H1 (cell line): ENCODE results near the gene JADE3. TPM values are rescaled to one million over a fixed set of nuclear protein-coding genes. Genes with fewer than 3 reads are reported as not detected.

Experiments
- CTCF ChIA-PET: fragments of 300-600 bp; sonication (Branson Sonifier 250); formaldehyde crosslinking; loops from one replicate; lab custom pipeline; 2021; ENCODE audit not compliant: partially characterized antibody; lab: Charles Lee
- POLR2A ChIA-PET: fragments of 300-600 bp; sonication (Branson Sonifier 250); formaldehyde crosslinking; loops from one replicate; lab custom pipeline; 2021; ENCODE audit warnings: inconsistent platforms; ENCODE audit not compliant: partially characterized antibody; lab: Charles Lee
- DNase-seq, 2 experiments: peaks; one replicate each; pipeline versions ENCODE4 v3.0.0 to v3.0.0-alpha.2; 2010 to 2022; ENCODE audit warnings: low spot score in 2 of 2, low read depth in 1 of 2, mixed read lengths in 1 of 2
- FAIRE-seq: peaks from 2 replicates; lab custom pipeline; 2011; peaks lifted over from hg19 to GRCh38; lab: Jason Lieb, UNC
- H2AFZ ChIP-seq: 2 replicates; pipeline ENCODE4 v1.8.1; 2012; ENCODE audit warnings: low read length, inconsistent platforms
- H2AK5ac ChIP-seq: 2 replicates; pipeline ENCODE4 v1.6.1; 2013; ENCODE audit warnings: low read depth, low read length
- H2BK120ac ChIP-seq: replicated peaks from 2 replicates; pipeline ENCODE3; 2013; ENCODE audit warnings: low read depth, low read length, inconsistent platforms
- H2BK12ac ChIP-seq: 2 replicates; pipeline ENCODE4 v1.6.1; 2013; ENCODE audit warnings: low read depth, low read length
- H2BK15ac ChIP-seq: 2 replicates; pipeline ENCODE4 v1.6.1; 2013; ENCODE audit warnings: low read length
- H2BK20ac ChIP-seq: 2 replicates; pipeline ENCODE4 v1.6.1; 2013; ENCODE audit warnings: low read length
- H2BK5ac ChIP-seq: 2 replicates; pipeline ENCODE4 v1.6.1; 2013; ENCODE audit warnings: low read depth, low read length
- H3K14ac ChIP-seq: 2 replicates; pipeline ENCODE4 v1.6.1; 2013; ENCODE audit warnings: inconsistent platforms; ENCODE audit not compliant: insufficient read length
- H3K18ac ChIP-seq: 2 replicates; pipeline ENCODE4 v1.6.1; 2013; ENCODE audit warnings: low read length; ENCODE audit errors: extremely low read depth
- H3K23ac ChIP-seq: 2 replicates; pipeline ENCODE4 v1.6.1; 2013; ENCODE audit warnings: inconsistent platforms; ENCODE audit not compliant: insufficient read length
- H3K23me2 ChIP-seq: 2 replicates; pipeline ENCODE4 v1.6.1; 2013; ENCODE audit warnings: low read depth, low read length
- H3K27ac ChIP-seq: 2 replicates; pipeline ENCODE4 v1.6.1; 2011; ENCODE audit warnings: low read depth, low read length, inconsistent platforms
- H3K27me3 ChIP-seq, 4 experiments: replicated peaks in 1 of 4; 1 replicate in 1 of 4; 2 replicates in 3 of 4; pipeline versions ENCODE4 v1.6.1 to v1.8.1; 2011 to 2013; ENCODE audit warnings: low read length in 3 of 4, mild to moderate bottlenecking in 3 of 4, inconsistent platforms in 2 of 4, mixed read lengths in 2 of 4, moderate library complexity in 1 of 4; ENCODE audit not compliant: control insufficient read depth in 3 of 4, insufficient read depth in 3 of 4; ENCODE audit errors: extremely low read depth in 1 of 4
- H3K36me3 ChIP-seq, 4 experiments: 2 replicates each; pipeline versions ENCODE4 v1.6.1 to v1.8.1; 2011 to 2013; ENCODE audit warnings: mild to moderate bottlenecking in 4 of 4, low read length in 3 of 4, moderate library complexity in 2 of 4, control low read depth in 1 of 4, inconsistent platforms in 1 of 4; ENCODE audit not compliant: insufficient read depth in 4 of 4, control insufficient read depth in 2 of 4
- H3K4ac ChIP-seq: replicated peaks from 2 replicates; pipeline ENCODE3; 2013; ENCODE audit warnings: low read length, low read depth, mixed read lengths, inconsistent platforms; ENCODE audit not compliant: insufficient read length
- H3K4me1 ChIP-seq, 4 experiments: replicated peaks in 1 of 4; 1 replicate in 1 of 4; 2 replicates in 3 of 4; pipeline versions ENCODE4 v1.6.1 to v1.8.1; 2011 to 2013; ENCODE audit warnings: low read length in 3 of 4, inconsistent platforms in 2 of 4, mixed read lengths in 1 of 4; ENCODE audit not compliant: insufficient read depth in 4 of 4, control insufficient read depth in 3 of 4
- H3K4me2 ChIP-seq, 2 experiments: 2 replicates each; pipeline versions ENCODE4 v1.6.1 to v1.8.1; 2011 to 2013; ENCODE audit warnings: low read depth in 2 of 2, low read length in 2 of 2, control low read depth in 1 of 2, inconsistent platforms in 1 of 2, mild to moderate bottlenecking in 1 of 2; ENCODE audit not compliant: insufficient read depth in 1 of 2
- H3K4me3 ChIP-seq, 4 experiments: fragments of 200-600, 300-600 bp in 1 of 4; sonication (generic), shearing (Covaris generic), sonication (Bioruptor Twin) in 1 of 4; 2 replicates each; pipeline versions ENCODE4 v1.5.1 to v1.8.1; 2011 to 2016; ENCODE audit warnings: low read length in 4 of 4, low read depth in 3 of 4, control low read depth in 2 of 4, inconsistent platforms in 2 of 4, mild to moderate bottlenecking in 2 of 4, mixed read lengths in 1 of 4, moderate library complexity in 1 of 4; ENCODE audit not compliant: insufficient read depth in 2 of 4; ENCODE audit errors: extremely low read depth in 1 of 4
- H3K56ac ChIP-seq: replicated peaks from 2 replicates; pipeline ENCODE3; 2013; ENCODE audit warnings: low read depth, mild to moderate bottlenecking, mixed read lengths, low read length, inconsistent platforms; ENCODE audit not compliant: insufficient read length
- H3K79me1 ChIP-seq: 2 replicates; pipeline ENCODE4 v1.6.1; 2013; ENCODE audit warnings: low read depth, low read length, control low read depth
- H3K79me2 ChIP-seq, 2 experiments: 2 replicates each; pipeline versions ENCODE4 v1.6.1 to v1.8.1; 2012 to 2013; ENCODE audit warnings: low read length in 2 of 2, mild to moderate bottlenecking in 2 of 2, inconsistent platforms in 1 of 2; ENCODE audit not compliant: insufficient read depth in 2 of 2, control insufficient read depth in 1 of 2
- H3K9ac ChIP-seq, 4 experiments: replicated peaks in 1 of 4; 1 replicate in 1 of 4; 2 replicates in 3 of 4; pipeline versions ENCODE4 v1.6.1 to v1.8.1; 2011 to 2013; ENCODE audit warnings: low read depth in 3 of 4, low read length in 3 of 4, control low read depth in 2 of 4, mild to moderate bottlenecking in 2 of 4, moderate library complexity in 2 of 4, inconsistent platforms in 1 of 4; ENCODE audit errors: extremely low read depth in 1 of 4
- H3K9me3 ChIP-seq, 2 experiments: 2 replicates each; pipeline versions ENCODE4 v1.6.1 to v1.8.1; 2012 to 2013; ENCODE audit warnings: mild to moderate bottlenecking in 2 of 2, moderate library complexity in 2 of 2, control low read depth in 1 of 2, inconsistent platforms in 1 of 2, low read depth in 1 of 2, low read length in 1 of 2, mixed read lengths in 1 of 2; ENCODE audit not compliant: insufficient read depth in 2 of 2
- H4K20me1 ChIP-seq, 2 experiments: replicated peaks in 1 of 2; 2 replicates each; pipeline versions ENCODE3 to v1.8.1; 2011 to 2013; ENCODE audit warnings: inconsistent platforms in 2 of 2, low read length in 2 of 2, mild to moderate bottlenecking in 1 of 2; ENCODE audit not compliant: insufficient read depth in 2 of 2, control insufficient read depth in 1 of 2
- H4K5ac ChIP-seq: 2 replicates; pipeline ENCODE4 v1.6.1; 2013; ENCODE audit warnings: low read length, low read depth, mixed read lengths, inconsistent platforms; ENCODE audit not compliant: insufficient read length
- H4K8ac ChIP-seq: 2 replicates; pipeline ENCODE4 v1.8.0; 2013; ENCODE audit warnings: mild to moderate bottlenecking, moderate library complexity, low read length, inconsistent platforms; ENCODE audit not compliant: insufficient read depth; ENCODE audit errors: extremely low read depth
- H4K91ac ChIP-seq: replicated peaks from 2 replicates; pipeline ENCODE3; 2013; ENCODE audit warnings: low read length, mixed read lengths, inconsistent platforms; ENCODE audit not compliant: insufficient read length
- ASH2L ChIP-seq: fragments of 200-600, 300-600 bp; sonication (generic); IDR thresholded peaks from one replicate; pipeline ENCODE4 v1.7.1; 2017; ENCODE audit warnings: low read length
- BACH1 ChIP-seq: IDR thresholded peaks from 2 replicates; pipeline ENCODE4 v1.6.1; 2012; ENCODE audit warnings: low read length, improper control_type of control experiment
- KDM4A ChIP-seq: IDR thresholded peaks from one replicate; pipeline ENCODE4 v1.7.1; 2012; ENCODE audit warnings: low read depth, mild to moderate bottlenecking, moderate library complexity, low read length, inconsistent platforms; ENCODE audit not compliant: severe bottlenecking
- NRF1 ChIP-seq: IDR thresholded peaks from 2 replicates; pipeline ENCODE4 v1.6.1; 2011; ENCODE audit warnings: mild to moderate bottlenecking, low read depth, low read length, improper control_type of control experiment
- PHF8 ChIP-seq: fragments of 200-600 bp; sonication (generic); conservative IDR thresholded peaks from 2 replicates; pipeline ENCODE4 v1.7.1; 2012; ENCODE audit warnings: low read depth, mild to moderate bottlenecking, inconsistent platforms, low read length, moderate library complexity
- RAD21 ChIP-seq, 2 experiments: IDR thresholded peaks in 1 of 2; conservative IDR thresholded peaks in 1 of 2; 2 replicates each; pipeline ENCODE4 v1.6.1; 2011; ENCODE audit warnings: low read depth in 2 of 2, low read length in 2 of 2, improper control_type of control experiment in 1 of 2, inconsistent platforms in 1 of 2, mild to moderate bottlenecking in 1 of 2, moderate library complexity in 1 of 2
- RBBP5 ChIP-seq: IDR thresholded peaks from 2 replicates; pipeline ENCODE4 v1.7.1; 2012; ENCODE audit warnings: low read depth, mild to moderate bottlenecking, inconsistent platforms, low read length, moderate library complexity, borderline replicate concordance
- RFX5 ChIP-seq: IDR thresholded peaks from 2 replicates; pipeline ENCODE4 v1.6.1; 2011; ENCODE audit warnings: low read depth, low read length, improper control_type of control experiment, borderline replicate concordance
- RNF2 ChIP-seq: fragments of 200-900, 300-1000 bp; sonication (generic); IDR thresholded peaks from 2 replicates; pipeline ENCODE4 v1.7.1; 2016; ENCODE audit warnings: borderline replicate concordance, low read depth, mild to moderate bottlenecking, antibody characterized with exemption, low read length; ENCODE audit not compliant: poor library complexity, severe bottlenecking; ENCODE audit errors: missing control alignments
- SP2 ChIP-seq: IDR thresholded peaks from 2 replicates; pipeline ENCODE4 v1.6.1; 2012; ENCODE audit warnings: mild to moderate bottlenecking, low read length, inconsistent platforms
- SUZ12 ChIP-seq: fragments of 200-600 bp; sonication (generic); IDR thresholded peaks from 2 replicates; pipeline ENCODE4 v1.6.1; 2012; ENCODE audit warnings: mild to moderate bottlenecking, inconsistent platforms, low read length, moderate library complexity, mixed read lengths
- WGBS, 2 experiments: shearing (Covaris generic) in 1 of 2; methylation state at CpG; one replicate each; pipeline versions ENCODE4 v1.1.6 to v1.1.7; 2013 to 2015; ENCODE audit warnings: low lambda C conversion rate in 2 of 2, mixed read lengths in 2 of 2, inconsistent platforms in 1 of 2, low coverage in 1 of 2, missing lambda C conversion rate in 1 of 2; ENCODE audit not compliant: insufficient replicate concordance in 2 of 2, insufficient coverage in 1 of 2, insufficient read length in 1 of 2; ENCODE audit errors: extremely low coverage in 1 of 2, missing lambda C conversion rate in 1 of 2; 5-methylcytosine and 5-hydroxymethylcytosine counted together
- polyA plus RNA-seq, 7 experiments: library from polyadenylated mRNA; depleted of rRNA in 3 of 7; stranded (reverse) in 5 of 7; unstranded in 2 of 7; fragments of >200 nt in 5 of 7; fragments of 200-250 nt in 2 of 7; gene quantifications; 1 replicate in 5 of 7; 2 replicates in 1 of 7; 4 replicates in 1 of 7; pipeline versions ENCODE4 v1.2.1 to v1.2.3, GENCODE V29; 2011 to 2013; ENCODE audit warnings: missing spikeins in 2 of 7, mixed read lengths in 2 of 7
- total RNA-seq: library from RNA; stranded (reverse); fragmentation: NEBNext Ultra II Directional; extraction: Animal tissue kit (Norgen Biotek cat#: 25700); gene quantifications from 2 replicates; pipeline ENCODE4 v1.2.1, GENCODE V29; 2021
- TF ChIP-seq, protein P1 (sequence below): IDR thresholded peaks from 2 replicates; pipeline ENCODE4 v1.6.1; 2012; ENCODE audit warnings: inconsistent platforms

JADE3 gene
- total and polyA plus RNA-seq, 2 of the 8 experiments (the other 6 are each of a cell fraction or from before 2014, with no cell fraction given) = 6.9 to 21.5 TPM

DNA sequence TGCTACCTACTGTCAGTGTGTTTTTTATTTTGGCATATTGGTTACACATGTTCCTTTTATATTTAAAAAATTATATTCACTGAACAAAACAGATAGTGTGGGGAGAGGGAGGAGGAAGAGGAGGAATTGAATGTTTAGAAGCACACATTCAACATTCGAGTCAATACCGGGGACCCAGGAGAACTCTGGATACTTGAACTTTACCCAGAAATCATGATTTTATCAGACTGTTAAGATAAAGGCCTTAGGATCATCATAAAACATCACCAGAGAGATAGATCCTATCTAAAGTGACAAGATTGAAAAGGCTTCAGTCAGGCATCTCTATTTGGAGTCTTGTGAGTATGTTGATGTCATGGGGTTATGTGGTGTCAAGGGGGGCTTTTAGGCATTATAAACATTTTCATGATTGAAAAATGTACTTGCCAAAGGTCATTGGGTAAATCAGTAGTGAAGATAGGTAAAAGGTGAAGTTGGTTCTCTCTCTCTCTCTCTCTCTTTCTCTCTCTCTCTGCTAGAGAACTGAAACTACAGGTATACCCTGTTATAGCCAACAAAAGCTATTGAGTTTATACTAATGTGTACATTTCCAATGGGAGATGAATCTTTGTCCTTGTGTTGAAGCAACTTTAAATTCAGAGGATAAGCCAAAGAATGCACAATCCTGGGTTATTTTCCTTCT is 149.2 kb downstream of the JADE3 start:
- Histone ChIP-seq H4K20me1 (no peaks in the 10 kb centered on the region), H2BK5ac (no peak overlapping the region), H2BK15ac (no peak overlapping the region), H2BK120ac (no peak overlapping the region), H3K18ac (no peak overlapping the region), H2BK12ac (no peak overlapping the region), H3K79me2 (no peaks in the 10 kb centered on the region), H4K91ac (no peak overlapping the region), H3K27me3 (no peaks in the 10 kb centered on the region), H2BK20ac (no peak overlapping the region), H3K36me3 (peaks cover 0 to 2% (median under 1%) of the 10 kb centered on the region in 4 experiments; a peak in 4 of 8 replicates), H3K4ac (no peak overlapping the region), H3K9ac (no peak overlapping the region), H3K23ac (no peak overlapping the region), H3K23me2 (no peaks in the 10 kb centered on the region), H3K14ac (no peak overlapping the region), H3K27ac (no peak overlapping the region), H3K4me3 (no peak overlapping the region), H2AK5ac (no peak overlapping the region), H3K4me2 (no peak overlapping the region), H2AFZ (no peak overlapping the region), H3K9me3 (no peaks in the 10 kb centered on the region), H3K79me1 (no peaks in the 10 kb centered on the region), H3K56ac (no peak overlapping the region), H3K4me1 (no peaks in the 10 kb centered on the region), H4K5ac (no peak overlapping the region), H4K8ac (no peak overlapping the region)
- 74% methylated on average over 2 of the region's 2 CpGs; no CpG with 5 or more reads in 1 of the 2 experiments for WGBS, 2 experiments
- no peak for DNase-seq
- ChIA-PET POLR2A (no interaction called here), CTCF (no interaction called here)
- no peak for FAIRE-seq
- TF ChIP-seq NRF1 (no peak), RAD21 (IDR thresholded peaks at IDR 0.05 in 1 of 2, conservative IDR thresholded peaks at IDR 0.05 in 1 of 2; ENCODE audit: low read depth in 2 of 2, low read length in 2 of 2) (no peak), BACH1 (no peak), RBBP5 (no peak), RNF2 (no peak), KDM4A (no peak), SUZ12 (no peak), PHF8 (no peak), ASH2L (no peak), RFX5 (no peak), SP2 (no peak)
- TF ChIP-seq, protein P1, sequence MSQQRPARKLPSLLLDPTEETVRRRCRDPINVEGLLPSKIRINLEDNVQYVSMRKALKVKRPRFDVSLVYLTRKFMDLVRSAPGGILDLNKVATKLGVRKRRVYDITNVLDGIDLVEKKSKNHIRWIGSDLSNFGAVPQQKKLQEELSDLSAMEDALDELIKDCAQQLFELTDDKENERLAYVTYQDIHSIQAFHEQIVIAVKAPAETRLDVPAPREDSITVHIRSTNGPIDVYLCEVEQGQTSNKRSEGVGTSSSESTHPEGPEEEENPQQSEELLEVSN = no peak
